PC-3 (cell line): ENCODE data around the gene LAMTOR3.

Experiments used
- CTCF ChIP-seq: fragments of 300-600 bp; sonication (generic); conservative IDR thresholded peaks from 2 replicates; pipeline ENCODE4 v1.5.1; 2017; ENCODE audit warnings: antibody characterized with exemption, low read depth, mild to moderate bottlenecking, low read length
- EZH2 ChIP-seq: fragments of 300-600 bp; sonication (generic); IDR thresholded peaks from one replicate; pipeline ENCODE4 v1.6.1; 2017; ENCODE audit warnings: antibody characterized with exemption, mild to moderate bottlenecking, low read length; ENCODE audit not compliant: unreplicated experiment

DNA sequence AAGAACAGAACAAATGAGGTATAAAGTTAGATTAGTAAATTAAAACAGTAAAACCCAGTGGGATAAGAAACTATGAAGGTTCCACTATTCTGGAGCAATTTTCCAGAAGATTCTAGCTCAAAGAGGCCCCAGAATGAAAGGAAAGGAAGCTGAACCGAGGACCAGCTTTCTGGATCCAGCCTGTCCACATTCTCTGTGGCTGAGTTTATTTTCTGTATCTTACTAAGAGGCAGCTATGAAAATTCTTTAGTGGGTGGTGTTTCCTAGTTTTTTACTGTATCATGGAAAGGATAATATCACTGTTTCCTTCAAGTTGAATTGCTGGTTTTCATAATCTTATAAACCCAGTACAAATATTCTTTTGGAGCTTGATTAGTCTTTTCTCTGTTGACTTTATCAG is 65.8 kb downstream of the LAMTOR3 start:
- TF ChIP-seq EZH2 (no peak), CTCF (no peak)
